Ammon's horn (tissue), 1 donor: ENCODE results near the gene PRPF31.
"Not testable (repeated sequence)": the region's sequence is repeated elsewhere in the genome, so short reads cannot be mapped to it uniquely, and the experiment has no call there.

Experiments used
- DNase-seq: peaks from one replicate; pipeline ENCODE4 v3.0.0-alpha.2; 2016; ENCODE audit warnings: low spot score

PRPF31 gene, protein sequence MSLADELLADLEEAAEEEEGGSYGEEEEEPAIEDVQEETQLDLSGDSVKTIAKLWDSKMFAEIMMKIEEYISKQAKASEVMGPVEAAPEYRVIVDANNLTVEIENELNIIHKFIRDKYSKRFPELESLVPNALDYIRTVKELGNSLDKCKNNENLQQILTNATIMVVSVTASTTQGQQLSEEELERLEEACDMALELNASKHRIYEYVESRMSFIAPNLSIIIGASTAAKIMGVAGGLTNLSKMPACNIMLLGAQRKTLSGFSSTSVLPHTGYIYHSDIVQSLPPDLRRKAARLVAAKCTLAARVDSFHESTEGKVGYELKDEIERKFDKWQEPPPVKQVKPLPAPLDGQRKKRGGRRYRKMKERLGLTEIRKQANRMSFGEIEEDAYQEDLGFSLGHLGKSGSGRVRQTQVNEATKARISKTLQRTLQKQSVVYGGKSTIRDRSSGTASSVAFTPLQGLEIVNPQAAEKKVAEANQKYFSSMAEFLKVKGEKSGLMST

DNA sequence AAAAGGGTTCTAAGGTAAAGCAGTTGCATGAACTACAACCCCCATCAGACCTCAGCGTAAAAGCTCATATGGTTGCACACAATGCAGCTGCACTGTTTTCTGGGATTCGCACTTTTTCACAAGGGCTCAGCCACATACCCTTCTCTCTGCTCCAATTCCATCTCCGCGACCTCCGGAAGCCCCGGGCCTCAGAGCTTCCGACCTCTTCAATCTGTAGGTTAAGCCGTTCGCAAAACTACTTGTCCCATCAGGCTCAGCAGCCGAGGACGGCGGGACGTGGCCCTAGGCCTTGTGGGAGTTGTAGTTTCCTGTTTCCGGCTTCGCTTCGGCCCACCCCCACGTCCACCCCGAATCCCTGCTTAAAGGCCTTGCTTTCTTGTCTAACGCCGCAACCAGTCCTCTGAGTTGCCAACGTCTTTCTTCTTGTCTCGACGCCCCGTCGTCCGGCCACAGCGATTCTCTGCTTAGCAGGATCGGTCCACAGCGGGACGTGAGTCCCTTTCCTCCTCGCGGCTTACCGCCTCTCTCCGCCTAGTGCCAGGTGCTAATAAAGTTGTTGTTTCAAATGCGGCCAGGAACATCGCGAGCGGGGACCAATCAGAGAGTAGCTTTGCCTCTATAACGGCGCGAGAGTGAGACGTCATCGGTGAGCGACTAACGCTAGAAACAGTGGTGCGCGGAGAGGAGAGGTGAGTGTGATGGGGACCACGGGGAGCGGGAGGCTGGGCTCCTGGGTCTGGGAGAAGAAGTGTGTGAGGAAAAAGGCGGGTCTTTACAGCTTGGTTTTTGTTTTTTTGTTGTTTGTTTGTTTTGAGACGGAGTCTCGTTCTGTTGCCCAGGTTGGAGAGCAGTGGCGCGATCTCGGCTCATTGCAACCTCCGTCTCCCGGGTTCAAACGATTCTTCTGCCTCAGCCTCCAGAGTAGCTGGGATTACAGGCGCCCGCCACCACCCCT, at the start of gene PRPF31, which contains the start of gene TFPT:
PRPF31 (plus strand) TSS at position 646 of the 955 bp plus-strand sequence. CDS start 2,525 bp downstream, outside the sequence.
TFPT (minus strand) TSS at position 549 of the 955 bp plus-strand sequence; CDS start at position 161, 388 bp downstream.
- DNase-seq, result peak; percentile 98

DNA sequence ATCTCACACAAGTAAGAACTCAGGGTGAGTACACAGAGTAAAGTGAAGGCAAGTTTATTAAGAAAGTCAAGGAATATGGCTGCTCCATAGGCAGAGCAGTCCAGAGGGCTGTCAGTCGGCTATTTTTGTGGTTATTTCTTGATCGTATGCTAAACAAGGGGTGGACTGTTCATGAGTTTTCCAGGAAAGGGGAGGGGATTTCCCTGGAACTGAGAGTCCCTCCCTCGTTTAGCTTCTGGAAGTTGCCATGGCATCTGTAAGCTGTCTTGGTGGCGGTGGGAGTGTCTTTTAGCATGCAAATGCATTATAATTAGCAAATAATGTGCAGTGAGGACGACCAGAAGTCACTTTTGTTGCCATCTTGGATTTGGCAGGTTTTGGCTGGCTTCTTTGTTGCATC, 46.1 kb upstream of the PRPF31 start:
- no peak for DNase-seq

DNA sequence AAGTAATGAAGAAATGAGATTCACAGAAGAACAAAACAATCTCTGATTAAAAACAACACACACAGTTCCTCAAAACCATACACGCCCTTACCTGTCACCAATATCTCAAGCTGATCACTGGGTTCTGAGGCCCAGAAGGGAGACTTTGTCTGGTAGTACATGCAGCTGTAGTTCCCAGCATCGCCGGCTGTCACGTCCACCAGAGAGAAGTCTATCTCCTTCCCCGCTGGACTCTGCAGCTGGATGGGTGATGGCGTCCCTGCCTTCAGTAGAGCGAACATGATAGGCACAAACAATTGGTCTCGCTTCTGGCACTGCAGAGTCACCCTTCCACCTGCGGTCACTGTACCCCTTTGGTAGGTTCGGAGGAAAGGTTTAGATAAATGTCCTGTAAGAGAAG, 41.7 kb upstream of the PRPF31 start:
- DNase-seq, result no peak

DNA sequence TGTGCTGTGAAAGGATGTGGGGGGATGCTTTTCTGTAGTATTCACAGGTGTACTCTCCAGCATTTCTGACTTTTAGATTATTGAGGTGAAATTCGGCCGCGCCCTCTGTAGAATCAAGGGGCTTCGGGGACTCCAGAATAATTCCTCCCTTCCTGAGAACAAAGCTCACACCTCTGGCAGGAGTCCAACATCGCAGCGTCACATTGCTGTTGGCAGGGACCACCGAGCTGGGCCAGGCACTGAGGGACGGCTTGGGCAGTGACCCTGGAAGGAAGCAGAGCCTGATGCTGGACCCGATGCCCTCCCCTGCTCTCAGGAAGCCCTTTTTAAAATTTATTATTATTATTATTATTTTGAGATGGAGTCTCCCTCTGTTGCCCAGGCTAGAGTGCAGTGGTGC, 40.7 kb upstream of the PRPF31 start:
- no peak for DNase-seq

GRCh38 chr19:54077334-54077733, 38.2 kb upstream of the PRPF31 start:
- DNase-seq, result no peak

- DNase-seq, result no peak
Observed at GRCh38 chr19:54081032-54081431, 34.5 kb upstream of the PRPF31 start, which contains the start of gene TARM1. Gene TARM1 (minus strand): TSS chr19:54081365. CDS start chr19:54081340, 25 bp downstream.

DNA sequence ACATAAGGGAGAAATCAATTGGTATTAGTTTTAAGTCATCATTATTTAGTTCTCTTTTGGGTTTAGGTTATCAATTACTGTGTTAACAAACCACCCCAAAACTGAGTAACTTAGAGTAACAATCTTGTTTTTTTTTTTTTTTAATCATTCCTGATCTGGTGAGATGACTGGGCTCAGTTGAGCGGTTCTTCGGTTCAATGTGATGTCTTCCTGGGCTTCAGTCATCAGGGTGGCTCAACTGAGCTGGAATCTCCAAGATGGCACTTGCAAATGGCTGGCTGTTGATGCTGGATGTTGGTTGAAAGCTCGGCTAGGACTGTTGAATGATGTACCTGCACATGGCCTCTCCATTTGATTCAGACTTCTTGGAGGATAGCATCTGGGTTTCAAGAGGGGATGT, 31.1 kb upstream of the PRPF31 start:
- no peak for DNase-seq

DNA sequence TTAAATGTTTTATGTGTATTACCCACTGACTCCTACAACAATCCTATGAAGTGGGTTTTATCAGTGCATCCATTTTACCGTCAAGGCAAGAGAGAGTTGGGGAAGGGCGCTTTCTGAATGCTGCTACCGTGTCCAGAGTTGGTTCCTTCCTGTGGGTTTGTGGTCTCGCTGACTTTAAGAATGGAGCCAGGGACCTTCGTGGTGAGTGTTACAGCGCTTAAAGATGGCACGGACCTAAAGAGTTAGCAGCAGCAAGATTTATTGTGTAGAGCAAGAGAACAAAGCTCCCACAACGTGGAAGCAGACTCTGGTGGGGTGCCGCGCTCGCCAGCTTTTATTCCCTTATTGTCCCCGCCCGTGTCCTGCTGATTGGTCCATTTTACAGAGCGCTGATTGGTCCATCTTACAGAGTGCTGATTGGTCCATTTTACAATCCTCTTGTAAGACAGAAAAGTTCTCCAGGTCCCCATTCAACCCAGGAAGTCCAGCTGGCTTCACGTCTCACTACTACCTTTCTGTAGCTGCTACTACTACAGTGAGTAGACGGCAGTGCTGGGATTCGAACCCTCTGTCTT, 21.0 kb upstream of the PRPF31 start:
- DNase-seq, result no peak

- DNase-seq, result no peak
Observed at GRCh38 chr19:54095136-54095858, 20.3 kb upstream of the PRPF31 start.

- DNase-seq, result not testable (repeated sequence)
Observed at GRCh38 chr19:54095859-54096616, 19.5 kb upstream of the PRPF31 start.

DNA sequence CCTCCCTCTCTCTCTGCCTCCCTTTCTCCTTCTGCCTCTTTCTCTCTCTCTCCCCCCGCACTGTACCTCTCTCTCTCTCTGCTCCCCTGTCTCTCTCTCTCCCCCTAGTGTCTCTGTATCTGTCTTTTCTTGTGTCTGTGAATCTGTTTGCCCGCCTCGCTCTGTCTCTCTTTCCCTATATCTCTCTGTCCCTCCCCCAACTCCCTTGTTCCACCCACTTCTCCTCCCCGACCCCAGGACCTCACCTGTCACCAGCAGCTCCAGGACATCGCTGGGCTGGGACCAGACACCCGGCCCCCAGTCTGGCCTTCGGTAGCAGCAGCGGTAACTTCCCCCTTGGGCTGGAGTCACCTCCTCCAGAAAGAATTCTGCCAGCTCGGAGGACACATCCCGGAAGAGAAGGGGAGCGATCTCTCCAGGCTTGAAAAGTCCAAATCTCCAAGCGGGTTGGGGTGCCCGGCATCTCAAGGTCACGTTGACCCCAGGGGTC, 18.9 kb upstream of the PRPF31 start:
- no peak for DNase-seq

- no peak for DNase-seq
Observed at GRCh38 chr19:54099190-54099902, 16.2 kb upstream of the PRPF31 start.

- DNase-seq, result not testable (repeated sequence)
Observed at GRCh38 chr19:54099903-54100255, 15.7 kb upstream of the PRPF31 start.

DNA sequence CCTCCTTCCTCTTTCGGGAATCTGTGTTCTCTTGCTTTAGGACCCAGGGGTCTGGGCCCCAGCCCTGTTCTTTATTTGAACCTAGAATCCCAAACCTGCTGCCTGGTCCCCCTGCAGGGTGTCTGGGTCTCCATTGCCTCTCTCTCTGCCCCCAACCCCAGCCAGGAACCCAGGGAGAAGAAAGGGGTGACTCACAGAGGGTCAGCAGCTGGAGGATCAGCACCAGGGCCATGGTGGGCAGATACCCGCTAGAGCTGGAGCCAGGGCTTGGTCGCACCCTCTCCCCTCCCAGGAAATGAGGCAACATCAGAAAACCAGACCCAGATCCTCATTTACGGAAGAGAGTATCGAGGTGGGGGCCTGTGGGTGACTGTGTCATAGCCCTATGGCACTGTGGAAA, 15.0 kb upstream of the PRPF31 start, which contains the start of gene OSCAR:
OSCAR (minus strand) TSS at position 243 of the 400 bp plus-strand sequence; CDS start at position 232, 11 bp downstream.
- peak; percentile 49 for DNase-seq

- peak; percentile 98 for DNase-seq
Observed at GRCh38 chr19:54102421-54103169, 13.0 kb upstream of the PRPF31 start, which contains the start of gene NDUFA3. Gene NDUFA3 (plus strand): TSS chr19:54102855. CDS start chr19:54102879, 24 bp downstream.

GRCh38 chr19:54104998-54105715, 10.4 kb upstream of the PRPF31 start:
- DNase-seq, result no peak

DNA sequence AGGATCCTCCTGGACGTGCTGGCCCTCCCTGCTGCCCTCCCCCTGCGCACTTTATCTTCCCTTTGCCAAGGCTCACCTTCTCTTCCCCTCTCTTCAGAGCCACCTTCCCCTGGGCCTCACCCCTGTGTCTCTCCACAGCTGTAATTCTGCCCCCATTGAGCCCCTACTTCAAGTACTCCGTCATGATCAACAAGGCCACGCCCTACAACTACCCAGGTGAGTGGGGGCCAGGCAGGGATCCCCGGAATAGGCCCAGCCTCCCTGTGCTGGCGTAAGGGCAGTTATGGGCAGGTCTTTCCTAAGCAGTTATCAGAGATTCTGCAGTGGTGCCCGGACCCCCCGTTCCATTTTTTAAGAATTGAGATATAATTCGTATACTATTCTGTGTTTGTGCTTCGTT, 9.8 kb upstream of the PRPF31 start:
- DNase-seq, result no peak

GRCh38 chr19:54106716-54107115, 8.8 kb upstream of the PRPF31 start:
- DNase-seq, result no peak
